H1 (cell line): Measurements from ENCODE around the gene BRINP3. TPM values are rescaled to one million over a fixed set of nuclear protein-coding genes. Genes with fewer than 3 reads are reported as not detected.

ENCODE experiments used
- E2F6 ChIP-seq: IDR thresholded peaks from 2 replicates; pipeline ENCODE4 v1.6.1; 2012; ENCODE audit warnings: inconsistent platforms
- SAP30 ChIP-seq: fragments of 300-600 bp; sonication (generic); IDR thresholded peaks from 2 replicates; pipeline ENCODE4 v1.7.1; 2012; ENCODE audit warnings: low read length, moderate library complexity, mild to moderate bottlenecking, inconsistent platforms; ENCODE audit not compliant: insufficient read depth, insufficient replicate concordance
- polyA plus RNA-seq, 7 experiments: library from polyadenylated mRNA; depleted of rRNA in 3 of 7; stranded (reverse) in 5 of 7; unstranded in 2 of 7; fragments of >200 nt in 5 of 7; fragments of 200-250 nt in 2 of 7; gene quantifications; 1 replicate in 5 of 7; 2 replicates in 1 of 7; 4 replicates in 1 of 7; pipeline versions ENCODE4 v1.2.1 to v1.2.3, GENCODE V29; 2011 to 2013; ENCODE audit warnings: missing spikeins in 2 of 7, mixed read lengths in 2 of 7
- total RNA-seq: library from RNA; stranded (reverse); fragmentation: NEBNext Ultra II Directional; extraction: Animal tissue kit (Norgen Biotek cat#: 25700); gene quantifications from 2 replicates; pipeline ENCODE4 v1.2.1, GENCODE V29; 2021

The BRINP3 gene
- total and polyA plus RNA-seq, 2 of the 8 experiments (the other 6 are each of a cell fraction or from before 2014, with no cell fraction given) = not detected

- TF ChIP-seq SAP30 (no peak), E2F6 (no peak)
Observed at GRCh38 chr1:190377294-190377693, 100.4 kb downstream of the BRINP3 start (continued).
